PFSK-1 (cell line): ENCODE results near the gene GFOD1.

Experiments used
- FOXP2 ChIP-seq: optimal IDR thresholded peaks from 2 replicates; pipeline ENCODE3; 2011; ENCODE audit warnings: borderline replicate concordance, control low read depth, inconsistent platforms; ENCODE audit not compliant: insufficient read depth; ENCODE audit errors: extremely low read length, extremely low read depth
- POLR2AphosphoS5 ChIP-seq: IDR thresholded peaks from 2 replicates; pipeline ENCODE4 v1.6.1; 2012; ENCODE audit warnings: low read depth, mild to moderate bottlenecking, control low read depth, low read length, moderate library complexity
- SIN3A ChIP-seq: IDR thresholded peaks from 2 replicates; pipeline ENCODE4 v1.6.1; 2012; ENCODE audit warnings: mild to moderate bottlenecking, low read length, moderate library complexity, borderline replicate concordance; ENCODE audit not compliant: insufficient read depth
- TAF1 ChIP-seq: IDR thresholded peaks from 2 replicates; pipeline ENCODE4 v1.6.1; 2012; ENCODE audit warnings: low read length, control low read depth, borderline replicate concordance; ENCODE audit not compliant: insufficient read depth
- TF ChIP-seq, protein P1 (sequence below), 2 experiments: IDR thresholded peaks; 2 replicates each; pipeline versions ENCODE4 v1.6.1 to v1.8.0; 2011 to 2012; ENCODE audit warnings: low read depth in 2 of 2, low read length in 2 of 2, control low read depth in 1 of 2, inconsistent platforms in 1 of 2, mild to moderate bottlenecking in 1 of 2, moderate library complexity in 1 of 2; ENCODE audit not compliant: insufficient read depth in 1 of 2

GFOD1 gene

DNA sequence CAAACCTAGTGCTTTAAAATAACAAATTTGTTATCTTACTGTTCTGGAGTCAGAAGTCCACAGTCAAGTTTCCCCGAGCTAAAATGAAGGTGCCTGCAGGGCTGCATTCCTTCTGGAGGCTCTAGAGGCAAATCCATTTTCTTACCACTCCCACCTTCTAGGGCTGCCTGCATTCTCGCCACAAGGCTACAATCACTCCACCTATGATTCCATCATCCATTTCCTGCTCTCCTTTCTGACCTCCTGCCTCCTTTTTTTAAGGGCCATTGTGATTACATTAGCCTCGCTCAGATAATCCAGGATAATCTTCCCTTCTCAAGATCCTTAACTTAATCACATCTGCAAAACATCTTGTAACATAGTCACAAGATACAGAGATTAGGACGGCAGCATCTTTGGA lies 44.6 kb upstream of the GFOD1 start:
- TF ChIP-seq POLR2AphosphoS5: no peak
- TF ChIP-seq TAF1: no peak
- TF ChIP-seq SIN3A: no peak
- TF ChIP-seq, protein P1, sequence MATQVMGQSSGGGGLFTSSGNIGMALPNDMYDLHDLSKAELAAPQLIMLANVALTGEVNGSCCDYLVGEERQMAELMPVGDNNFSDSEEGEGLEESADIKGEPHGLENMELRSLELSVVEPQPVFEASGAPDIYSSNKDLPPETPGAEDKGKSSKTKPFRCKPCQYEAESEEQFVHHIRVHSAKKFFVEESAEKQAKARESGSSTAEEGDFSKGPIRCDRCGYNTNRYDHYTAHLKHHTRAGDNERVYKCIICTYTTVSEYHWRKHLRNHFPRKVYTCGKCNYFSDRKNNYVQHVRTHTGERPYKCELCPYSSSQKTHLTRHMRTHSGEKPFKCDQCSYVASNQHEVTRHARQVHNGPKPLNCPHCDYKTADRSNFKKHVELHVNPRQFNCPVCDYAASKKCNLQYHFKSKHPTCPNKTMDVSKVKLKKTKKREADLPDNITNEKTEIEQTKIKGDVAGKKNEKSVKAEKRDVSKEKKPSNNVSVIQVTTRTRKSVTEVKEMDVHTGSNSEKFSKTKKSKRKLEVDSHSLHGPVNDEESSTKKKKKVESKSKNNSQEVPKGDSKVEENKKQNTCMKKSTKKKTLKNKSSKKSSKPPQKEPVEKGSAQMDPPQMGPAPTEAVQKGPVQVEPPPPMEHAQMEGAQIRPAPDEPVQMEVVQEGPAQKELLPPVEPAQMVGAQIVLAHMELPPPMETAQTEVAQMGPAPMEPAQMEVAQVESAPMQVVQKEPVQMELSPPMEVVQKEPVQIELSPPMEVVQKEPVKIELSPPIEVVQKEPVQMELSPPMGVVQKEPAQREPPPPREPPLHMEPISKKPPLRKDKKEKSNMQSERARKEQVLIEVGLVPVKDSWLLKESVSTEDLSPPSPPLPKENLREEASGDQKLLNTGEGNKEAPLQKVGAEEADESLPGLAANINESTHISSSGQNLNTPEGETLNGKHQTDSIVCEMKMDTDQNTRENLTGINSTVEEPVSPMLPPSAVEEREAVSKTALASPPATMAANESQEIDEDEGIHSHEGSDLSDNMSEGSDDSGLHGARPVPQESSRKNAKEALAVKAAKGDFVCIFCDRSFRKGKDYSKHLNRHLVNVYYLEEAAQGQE (IDR thresholded peaks at IDR 0.05; ENCODE audit: insufficient read depth in 1 of 2, low read depth in 2 of 2, low read length in 2 of 2): no peak
- no peak for TF ChIP-seq FOXP2

DNA sequence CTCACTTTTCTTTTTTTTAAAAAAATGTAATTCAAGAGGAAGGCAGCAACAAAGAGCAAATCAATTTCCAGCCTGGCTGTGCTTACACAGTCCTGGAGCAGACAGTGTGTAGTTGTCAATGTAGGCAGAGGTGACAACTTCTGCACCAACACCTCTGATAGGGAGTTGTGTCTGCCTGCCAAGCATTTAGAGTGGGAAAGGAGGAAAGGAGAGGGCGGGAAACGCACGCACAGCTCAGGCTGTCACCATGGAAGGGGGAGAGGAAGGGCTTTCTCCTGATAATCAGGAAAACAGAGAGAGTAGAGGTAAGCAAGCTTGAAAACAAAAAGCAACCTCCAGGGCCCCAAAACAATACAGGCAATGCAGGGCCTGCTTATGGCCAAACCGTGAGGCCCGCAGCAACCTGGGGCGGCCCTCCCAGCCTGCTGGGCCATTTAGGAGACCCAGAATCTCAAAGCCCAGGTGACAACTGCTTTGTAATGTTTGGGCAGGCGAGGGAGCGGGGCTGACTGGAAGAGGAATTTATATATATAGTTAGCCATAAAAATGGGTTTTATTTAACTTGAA lies 41.5 kb upstream of the GFOD1 start:
- no peak for TF ChIP-seq POLR2AphosphoS5
- TF ChIP-seq, protein P1 (IDR thresholded peaks at IDR 0.05; ENCODE audit: insufficient read depth in 1 of 2, low read depth in 2 of 2, low read length in 2 of 2): no peak
- no peak for TF ChIP-seq FOXP2
- no peak for TF ChIP-seq TAF1
- no peak for TF ChIP-seq SIN3A

DNA sequence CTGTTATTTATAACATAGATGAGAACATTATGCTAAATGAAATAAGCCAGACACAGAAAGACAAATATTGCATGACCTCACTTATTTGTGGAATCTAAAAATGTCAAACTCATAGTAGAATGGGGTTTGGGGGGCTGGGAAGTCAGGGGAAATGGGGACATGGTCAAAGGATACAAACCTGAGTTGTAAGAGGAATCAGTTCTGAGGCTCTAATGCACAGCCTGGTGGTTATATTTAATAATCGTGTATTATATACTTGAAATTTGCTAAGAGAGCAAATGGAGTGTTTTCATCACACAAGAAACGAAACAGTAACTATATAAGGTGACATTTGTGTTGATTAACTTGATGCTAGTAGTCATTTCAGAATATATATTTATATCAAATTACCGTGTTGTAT lies 40.8 kb upstream of the GFOD1 start:
- no peak for TF ChIP-seq TAF1
- TF ChIP-seq SIN3A: no peak
- no peak for TF ChIP-seq POLR2AphosphoS5
- no peak for TF ChIP-seq FOXP2
- TF ChIP-seq, protein P1 (IDR thresholded peaks at IDR 0.05; ENCODE audit: insufficient read depth in 1 of 2, low read depth in 2 of 2, low read length in 2 of 2): no peak

DNA sequence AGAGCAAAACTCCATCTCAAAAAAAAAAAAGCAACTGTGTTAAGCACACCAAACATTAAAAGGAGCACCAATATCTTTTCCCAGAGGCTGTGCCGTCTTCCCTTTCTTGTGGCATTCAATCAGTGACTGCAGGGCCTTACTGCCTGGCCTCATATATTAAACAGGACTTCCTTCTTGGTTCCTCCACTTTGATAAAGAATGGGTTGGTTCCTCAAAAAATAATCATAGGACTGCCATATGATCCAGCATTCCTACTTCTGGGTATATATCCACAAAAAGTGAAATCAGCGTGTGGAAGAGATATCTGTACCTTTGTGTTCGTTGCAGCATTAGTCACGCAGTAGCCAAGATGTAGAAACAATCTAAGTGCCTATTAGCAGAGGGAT lies 40.3 kb upstream of the GFOD1 start:
- no peak for TF ChIP-seq SIN3A

DNA sequence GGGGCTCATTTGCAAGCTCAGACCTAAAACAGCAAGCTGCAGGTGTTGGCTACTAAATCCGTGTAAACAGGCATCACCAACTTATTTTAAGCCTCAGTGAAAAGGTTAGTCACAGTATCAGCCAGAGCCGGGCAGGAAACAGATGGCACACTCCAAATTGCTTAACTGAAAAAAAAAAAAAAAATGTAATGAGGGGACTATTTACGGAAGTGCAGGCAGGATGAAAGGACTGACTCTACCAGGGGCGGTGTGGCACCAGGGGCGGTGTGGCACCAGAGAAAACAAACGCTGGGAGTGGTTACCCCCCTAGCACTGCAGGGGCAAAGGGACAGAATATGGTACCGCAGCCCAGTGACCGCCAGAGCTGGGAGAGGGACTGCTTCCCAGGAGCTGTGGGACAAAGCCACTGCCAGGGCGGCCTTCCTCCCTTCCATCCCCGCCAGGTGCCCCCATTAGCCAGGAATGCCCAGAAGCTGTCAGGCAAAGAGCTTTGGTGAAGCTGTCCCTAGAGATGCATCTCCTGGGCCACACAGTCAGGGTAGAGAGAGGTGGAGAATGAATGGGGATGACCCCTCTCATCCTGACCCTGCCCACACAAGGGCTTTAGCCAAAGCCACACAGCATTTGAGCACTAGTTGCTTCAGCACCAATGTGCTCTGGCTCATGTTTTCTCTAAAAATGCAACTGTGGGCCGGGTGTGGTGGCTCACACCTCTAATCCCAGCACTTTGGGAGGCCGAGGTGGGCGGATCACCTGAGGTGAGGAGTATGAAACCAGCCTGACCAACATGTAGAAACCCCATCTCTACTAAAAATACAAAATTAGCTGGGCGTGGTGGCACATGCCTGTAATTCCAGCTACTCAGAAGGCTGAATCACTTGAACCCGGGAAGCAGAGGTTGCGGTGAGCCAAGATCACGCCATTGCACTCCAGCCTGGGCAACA lies 39.6 kb upstream of the GFOD1 start:
- TF ChIP-seq, protein P1 (IDR thresholded peaks at IDR 0.05; ENCODE audit: insufficient read depth in 1 of 2, low read depth in 2 of 2, low read length in 2 of 2): no peak
- TF ChIP-seq SIN3A: no peak
- no peak for TF ChIP-seq FOXP2
- no peak for TF ChIP-seq TAF1
- TF ChIP-seq POLR2AphosphoS5: no peak
